GM23338 (cell line): ENCODE measurements around the gene EEPD1. TPM values are rescaled to one million over a fixed set of nuclear protein-coding genes. Genes with fewer than 3 reads are reported as not detected.

Experiments
- ATAC-seq: fragments of 200-7000 bp; cut with Tn5 transposase; 3 replicates; pipeline ENCODE4 v1.9.1; 2020
- DNase-seq: peaks from one replicate; pipeline ENCODE4 v3.0.0-alpha.2; 2015; ENCODE audit warnings: low spot score
- H2AFZ ChIP-seq: fragments of 200-600 bp; sonication (generic); 2 replicates; pipeline ENCODE4 v1.8.0; 2016; ENCODE audit warnings: antibody characterized with exemption, mild to moderate bottlenecking, moderate library complexity
- H3F3A ChIP-seq: fragments of 200-600 bp; sonication (generic); replicated peaks from 2 replicates; pipeline ENCODE4 v1.8.0; 2017; ENCODE audit warnings: antibody characterized with exemption, mixed run types, low read depth
- H3K27ac ChIP-seq: fragments of 200-600 bp; sonication (generic); 2 replicates; pipeline ENCODE4 v1.6.1; 2016; ENCODE audit warnings: low read depth
- H3K27me3 ChIP-seq: fragments of 200-600 bp; sonication (generic); 2 replicates; pipeline ENCODE4 v1.8.0; 2016; ENCODE audit warnings: mild to moderate bottlenecking, mixed run types, moderate library complexity; ENCODE audit not compliant: insufficient read depth
- H3K36me3 ChIP-seq: fragments of 200-600 bp; sonication (generic); 2 replicates; pipeline ENCODE4 v1.8.0; 2016; ENCODE audit warnings: mild to moderate bottlenecking; ENCODE audit not compliant: insufficient read depth
- H3K4me1 ChIP-seq: fragments of 200-600 bp; sonication (generic); 2 replicates; pipeline ENCODE4 v1.8.0; 2016; ENCODE audit warnings: mild to moderate bottlenecking, moderate library complexity; ENCODE audit not compliant: insufficient read depth
- H3K4me2 ChIP-seq: fragments of 200-600 bp; sonication (generic); 2 replicates; pipeline ENCODE4 v1.7.1; 2017; ENCODE audit warnings: mixed run types
- H3K4me3 ChIP-seq: fragments of 200-600 bp; sonication (generic); 2 replicates; pipeline ENCODE4 v1.6.1; 2016; ENCODE audit warnings: mixed run types
- H3K79me2 ChIP-seq: fragments of 200-600 bp; sonication (generic); replicated peaks from 2 replicates; pipeline ENCODE4 v1.8.0; 2017; ENCODE audit warnings: mild to moderate bottlenecking; ENCODE audit not compliant: insufficient read depth
- H3K9me2 ChIP-seq: fragments of 200-600 bp; sonication (generic); 2 replicates; pipeline ENCODE4 v1.8.0; 2017; ENCODE audit not compliant: insufficient read depth
- H4K20me1 ChIP-seq: fragments of 200-600 bp; sonication (generic); replicated peaks from 2 replicates; pipeline ENCODE4 v1.8.0; 2017; ENCODE audit warnings: mild to moderate bottlenecking; ENCODE audit not compliant: insufficient read depth
- H3K27ac Mint-ChIP-seq: 2 replicates; pipeline ENCODE4 v1.8.0; 2020; ENCODE audit warnings: inconsistent platforms, mild to moderate bottlenecking, moderate library complexity, mixed read lengths
- H3K27me3 Mint-ChIP-seq: 3 replicates; pipeline ENCODE4 v1.8.0; 2022; ENCODE audit warnings: low read depth, mild to moderate bottlenecking, moderate library complexity, mixed read lengths, inconsistent platforms; ENCODE audit not compliant: insufficient read depth, poor library complexity
- H3K36me3 Mint-ChIP-seq: 3 replicates; pipeline ENCODE4 v1.8.0; 2021; ENCODE audit warnings: low read depth, mild to moderate bottlenecking, inconsistent platforms, moderate library complexity, mixed read lengths
- H3K4me1 Mint-ChIP-seq: 3 replicates; pipeline ENCODE4 v1.8.0; 2020; ENCODE audit warnings: mild to moderate bottlenecking, inconsistent platforms, mixed read lengths
- H3K4me3 Mint-ChIP-seq: 3 replicates; pipeline ENCODE4 v1.8.0; 2021; ENCODE audit warnings: moderate library complexity, mild to moderate bottlenecking, inconsistent platforms, mixed read lengths
- H3K9me3 Mint-ChIP-seq: 3 replicates; pipeline ENCODE4 v1.8.0; 2020; ENCODE audit warnings: moderate library complexity, mild to moderate bottlenecking, inconsistent platforms, mixed read lengths
- CTCF ChIP-seq, 2 experiments: fragments of 200-600 bp in 1 of 2; sonication (generic) in 1 of 2; conservative IDR thresholded peaks; 2 replicates each; pipeline versions ENCODE4 v1.5.1 to v1.6.1; 2016 to 2017; ENCODE audit warnings: antibody characterized with exemption in 2 of 2, low read depth in 2 of 2, mild to moderate bottlenecking in 2 of 2, moderate library complexity in 1 of 2
- ETS1 ChIP-seq: IDR thresholded peaks from 2 replicates; pipeline ENCODE4 v1.6.1; 2016; ENCODE audit warnings: antibody characterized with exemption
- EZH2 ChIP-seq: fragments of 200-600 bp; sonication (generic); IDR thresholded peaks from one replicate; pipeline ENCODE4 v1.8.0; 2017; ENCODE audit warnings: antibody characterized with exemption, mild to moderate bottlenecking, low read depth; ENCODE audit not compliant: unreplicated experiment
- ZNF114 ChIP-seq: fragments of 250-450 bp; sonication (Bioruptor Pico); IDR thresholded peaks from 2 replicates; pipeline ENCODE4 v1.5.0; 2020; ENCODE audit warnings: mild to moderate bottlenecking, moderate library complexity
- ZNF331 ChIP-seq: fragments of 250-450 bp; sonication (Bioruptor Pico); IDR thresholded peaks from 2 replicates; pipeline ENCODE4 v1.5.0; 2020; ENCODE audit warnings: low read depth, mild to moderate bottlenecking, moderate library complexity
- polyA plus RNA-seq: library from polyadenylated mRNA; unstranded; fragments of >200 nt; fragmentation: Nextera tagmentation; extraction: Ambion mirVana; gene quantifications from 2 replicates; pipeline ENCODE4 v1.2.1, GENCODE V29; 2016
- total RNA-seq: library from RNA; depleted of rRNA; stranded (reverse); fragments of >200 nt; shearing (Covaris generic); gene quantifications from 2 replicates; pipeline ENCODE4 v1.2.3, GENCODE V29; 2014
- TF ChIP-seq, protein P1 (sequence below): IDR thresholded peaks from one replicate; pipeline ENCODE4 v1.6.1; 2018; ENCODE audit warnings: antibody characterized with exemption; ENCODE audit not compliant: unreplicated experiment
- TF ChIP-seq, protein P2 (sequence below): fragments of 250-450 bp; sonication (Bioruptor Pico); IDR thresholded peaks from 2 replicates; pipeline ENCODE4 v1.5.0; 2020; ENCODE audit warnings: mild to moderate bottlenecking, moderate library complexity

The EEPD1 gene
- total and polyA plus RNA-seq, 2 experiments from 2014 or later, result 4.1 to 17.1 TPM

DNA sequence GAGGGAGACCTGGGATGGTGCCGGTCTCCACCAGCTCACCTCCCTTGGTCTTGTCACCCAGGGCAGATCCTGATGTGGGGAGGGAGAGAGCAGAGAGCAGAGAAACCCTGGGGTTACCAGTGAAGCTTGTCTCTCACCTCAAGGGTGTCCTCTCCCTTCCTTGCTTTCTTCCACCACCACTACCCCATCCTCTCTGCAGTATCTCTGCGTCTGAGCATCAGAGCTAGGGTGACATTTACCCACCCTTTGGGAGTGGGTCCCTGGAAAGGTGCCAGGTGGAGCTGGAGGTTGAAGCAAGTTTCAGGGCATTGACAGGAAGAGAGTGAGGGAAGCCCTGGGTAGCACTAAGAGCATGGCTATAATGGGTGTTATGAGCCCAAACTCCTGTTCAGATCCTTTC lies 161.4 kb downstream of the EEPD1 start:
- H3K4me3 ChIP-seq, result no peak overlapping the region
- no peak overlapping the region for H3K27ac Mint-ChIP-seq
- no peaks in the 10 kb centered on the region for H3K27me3 ChIP-seq
- no peak overlapping the region for H2AFZ ChIP-seq
- peaks cover 3% of the 10 kb centered on the region for H3K27me3 Mint-ChIP-seq
- H3F3A ChIP-seq, result no peaks in the 10 kb centered on the region
- H3K36me3 ChIP-seq, result no peaks in the 10 kb centered on the region
- no peak for ATAC-seq
- H3K36me3 Mint-ChIP-seq, result no peaks in the 10 kb centered on the region
- no peak for TF ChIP-seq ZNF331
- no peak for TF ChIP-seq ZNF114
- TF ChIP-seq, protein P1, sequence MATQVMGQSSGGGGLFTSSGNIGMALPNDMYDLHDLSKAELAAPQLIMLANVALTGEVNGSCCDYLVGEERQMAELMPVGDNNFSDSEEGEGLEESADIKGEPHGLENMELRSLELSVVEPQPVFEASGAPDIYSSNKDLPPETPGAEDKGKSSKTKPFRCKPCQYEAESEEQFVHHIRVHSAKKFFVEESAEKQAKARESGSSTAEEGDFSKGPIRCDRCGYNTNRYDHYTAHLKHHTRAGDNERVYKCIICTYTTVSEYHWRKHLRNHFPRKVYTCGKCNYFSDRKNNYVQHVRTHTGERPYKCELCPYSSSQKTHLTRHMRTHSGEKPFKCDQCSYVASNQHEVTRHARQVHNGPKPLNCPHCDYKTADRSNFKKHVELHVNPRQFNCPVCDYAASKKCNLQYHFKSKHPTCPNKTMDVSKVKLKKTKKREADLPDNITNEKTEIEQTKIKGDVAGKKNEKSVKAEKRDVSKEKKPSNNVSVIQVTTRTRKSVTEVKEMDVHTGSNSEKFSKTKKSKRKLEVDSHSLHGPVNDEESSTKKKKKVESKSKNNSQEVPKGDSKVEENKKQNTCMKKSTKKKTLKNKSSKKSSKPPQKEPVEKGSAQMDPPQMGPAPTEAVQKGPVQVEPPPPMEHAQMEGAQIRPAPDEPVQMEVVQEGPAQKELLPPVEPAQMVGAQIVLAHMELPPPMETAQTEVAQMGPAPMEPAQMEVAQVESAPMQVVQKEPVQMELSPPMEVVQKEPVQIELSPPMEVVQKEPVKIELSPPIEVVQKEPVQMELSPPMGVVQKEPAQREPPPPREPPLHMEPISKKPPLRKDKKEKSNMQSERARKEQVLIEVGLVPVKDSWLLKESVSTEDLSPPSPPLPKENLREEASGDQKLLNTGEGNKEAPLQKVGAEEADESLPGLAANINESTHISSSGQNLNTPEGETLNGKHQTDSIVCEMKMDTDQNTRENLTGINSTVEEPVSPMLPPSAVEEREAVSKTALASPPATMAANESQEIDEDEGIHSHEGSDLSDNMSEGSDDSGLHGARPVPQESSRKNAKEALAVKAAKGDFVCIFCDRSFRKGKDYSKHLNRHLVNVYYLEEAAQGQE, result no peak
- no peak for TF ChIP-seq ETS1
- no peak for TF ChIP-seq CTCF (conservative IDR thresholded peaks at IDR 0.05; ENCODE audit: low read depth in 2 of 2)
- TF ChIP-seq, protein P2, sequence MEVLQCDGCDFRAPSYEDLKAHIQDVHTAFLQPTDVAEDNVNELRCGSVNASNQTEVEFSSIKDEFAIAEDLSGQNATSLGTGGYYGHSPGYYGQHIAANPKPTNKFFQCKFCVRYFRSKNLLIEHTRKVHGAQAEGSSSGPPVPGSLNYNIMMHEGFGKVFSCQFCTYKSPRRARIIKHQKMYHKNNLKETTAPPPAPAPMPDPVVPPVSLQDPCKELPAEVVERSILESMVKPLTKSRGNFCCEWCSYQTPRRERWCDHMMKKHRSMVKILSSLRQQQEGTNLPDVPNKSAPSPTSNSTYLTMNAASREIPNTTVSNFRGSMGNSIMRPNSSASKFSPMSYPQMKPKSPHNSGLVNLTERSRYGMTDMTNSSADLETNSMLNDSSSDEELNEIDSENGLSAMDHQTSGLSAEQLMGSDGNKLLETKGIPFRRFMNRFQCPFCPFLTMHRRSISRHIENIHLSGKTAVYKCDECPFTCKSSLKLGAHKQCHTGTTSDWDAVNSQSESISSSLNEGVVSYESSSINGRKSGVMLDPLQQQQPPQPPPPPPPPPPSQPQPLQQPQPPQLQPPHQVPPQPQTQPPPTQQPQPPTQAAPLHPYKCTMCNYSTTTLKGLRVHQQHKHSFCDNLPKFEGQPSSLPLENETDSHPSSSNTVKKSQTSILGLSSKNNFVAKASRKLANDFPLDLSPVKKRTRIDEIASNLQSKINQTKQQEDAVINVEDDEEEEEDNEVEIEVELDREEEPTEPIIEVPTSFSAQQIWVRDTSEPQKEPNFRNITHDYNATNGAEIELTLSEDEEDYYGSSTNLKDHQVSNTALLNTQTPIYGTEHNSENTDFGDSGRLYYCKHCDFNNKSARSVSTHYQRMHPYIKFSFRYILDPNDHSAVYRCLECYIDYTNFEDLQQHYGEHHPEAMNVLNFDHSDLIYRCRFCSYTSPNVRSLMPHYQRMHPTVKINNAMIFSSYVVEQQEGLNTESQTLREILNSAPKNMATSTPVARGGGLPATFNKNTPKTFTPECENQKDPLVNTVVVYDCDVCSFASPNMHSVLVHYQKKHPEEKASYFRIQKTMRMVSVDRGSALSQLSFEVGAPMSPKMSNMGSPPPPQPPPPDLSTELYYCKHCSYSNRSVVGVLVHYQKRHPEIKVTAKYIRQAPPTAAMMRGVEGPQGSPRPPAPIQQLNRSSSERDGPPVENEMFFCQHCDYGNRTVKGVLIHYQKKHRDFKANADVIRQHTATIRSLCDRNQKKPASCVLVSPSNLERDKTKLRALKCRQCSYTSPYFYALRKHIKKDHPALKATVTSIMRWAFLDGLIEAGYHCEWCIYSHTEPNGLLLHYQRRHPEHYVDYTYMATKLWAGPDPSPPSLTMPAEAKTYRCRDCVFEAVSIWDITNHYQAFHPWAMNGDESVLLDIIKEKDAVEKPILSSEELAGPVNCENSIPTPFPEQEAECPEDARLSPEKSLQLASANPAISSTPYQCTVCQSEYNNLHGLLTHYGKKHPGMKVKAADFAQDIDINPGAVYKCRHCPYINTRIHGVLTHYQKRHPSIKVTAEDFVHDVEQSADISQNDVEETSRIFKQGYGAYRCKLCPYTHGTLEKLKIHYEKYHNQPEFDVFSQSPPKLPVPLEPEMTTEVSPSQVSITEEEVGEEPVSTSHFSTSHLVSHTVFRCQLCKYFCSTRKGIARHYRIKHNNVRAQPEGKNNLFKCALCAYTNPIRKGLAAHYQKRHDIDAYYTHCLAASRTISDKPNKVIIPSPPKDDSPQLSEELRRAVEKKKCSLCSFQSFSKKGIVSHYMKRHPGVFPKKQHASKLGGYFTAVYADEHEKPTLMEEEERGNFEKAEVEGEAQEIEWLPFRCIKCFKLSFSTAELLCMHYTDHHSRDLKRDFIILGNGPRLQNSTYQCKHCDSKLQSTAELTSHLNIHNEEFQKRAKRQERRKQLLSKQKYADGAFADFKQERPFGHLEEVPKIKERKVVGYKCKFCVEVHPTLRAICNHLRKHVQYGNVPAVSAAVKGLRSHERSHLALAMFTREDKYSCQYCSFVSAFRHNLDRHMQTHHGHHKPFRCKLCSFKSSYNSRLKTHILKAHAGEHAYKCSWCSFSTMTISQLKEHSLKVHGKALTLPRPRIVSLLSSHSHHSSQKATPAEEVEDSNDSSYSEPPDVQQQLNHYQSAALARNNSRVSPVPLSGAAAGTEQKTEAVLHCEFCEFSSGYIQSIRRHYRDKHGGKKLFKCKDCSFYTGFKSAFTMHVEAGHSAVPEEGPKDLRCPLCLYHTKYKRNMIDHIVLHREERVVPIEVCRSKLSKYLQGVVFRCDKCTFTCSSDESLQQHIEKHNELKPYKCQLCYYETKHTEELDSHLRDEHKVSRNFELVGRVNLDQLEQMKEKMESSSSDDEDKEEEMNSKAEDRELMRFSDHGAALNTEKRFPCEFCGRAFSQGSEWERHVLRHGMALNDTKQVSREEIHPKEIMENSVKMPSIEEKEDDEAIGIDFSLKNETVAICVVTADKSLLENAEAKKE (CRISPR knock-in tag), result no peak
- TF ChIP-seq EZH2, result no peak
- DNase-seq, result no peak
- H3K27ac ChIP-seq, result no peak overlapping the region
- no peaks in the 10 kb centered on the region for H4K20me1 ChIP-seq
- H3K4me1 ChIP-seq, result no peaks in the 10 kb centered on the region
- H3K79me2 ChIP-seq, result no peaks in the 10 kb centered on the region
- H3K4me1 Mint-ChIP-seq, result peaks cover 8% of the 10 kb centered on the region
- no peak overlapping the region for H3K4me3 Mint-ChIP-seq
- no peaks in the 10 kb centered on the region for H3K9me3 Mint-ChIP-seq
- H3K4me2 ChIP-seq, result no peak overlapping the region
- no peaks in the 10 kb centered on the region for H3K9me2 ChIP-seq
